HCT116 (cell line): Measurements from ENCODE around the gene OARD1. TPM values are rescaled to one million over a fixed set of nuclear protein-coding genes. Genes with fewer than 3 reads are reported as not detected.
A peak's percentile ranks its signal among the peaks of the same experiment; 100 is the strongest.

Experiments
- ATAC-seq: fragments of 200-7000 bp; cut with Tn5 transposase; 2 replicates; pipeline ENCODE4 v1.9.1; 2020; ENCODE audit warnings: mild to moderate bottlenecking, moderate library complexity
- BruUV-seq: library from RNA; stranded (reverse); fragments of 400-500 nt; replicated peaks from 2 replicates; lab custom pipeline; 2021; lab: Mats Ljungman, UMichigan
- CTCF ChIA-PET: fragments of 300-600 bp; sonication (Branson Sonifier 250); formaldehyde crosslinking; loops from one replicate; lab custom pipeline; 2021; ENCODE audit warnings: antibody characterized with exemption; lab: Charles Lee
- POLR2A ChIA-PET: fragments of 300-600, 350-600 bp; sonication (Branson Sonifier 250); formaldehyde crosslinking; loops from one replicate; lab custom pipeline; 2021; ENCODE audit warnings: antibody characterized with exemption; lab: Charles Lee
- RAD21 ChIA-PET, 2 experiments: fragments of 300-600 bp; sonication (Branson Sonifier 250); formaldehyde crosslinking; loops; one replicate each; lab custom pipeline; 2023; ENCODE audit warnings: low total read pairs in 2 of 2; ENCODE audit not compliant: uncharacterized antibody in 2 of 2, unreplicated experiment in 2 of 2, low non-redundant PET in 1 of 2; lab: Charles Lee
- DNase-seq: peaks from one replicate; pipeline ENCODE4 v3.0.0-alpha.2; 2010; ENCODE audit warnings: low read depth, low spot score
- H2AFZ ChIP-seq: fragments of 200-600 bp; shearing (Covaris generic), sonication (generic); 2 replicates; pipeline ENCODE4 v1.6.1; 2017; ENCODE audit warnings: low read depth, mixed run types, mixed read lengths, antibody characterized with exemption, low read length; ENCODE audit not compliant: poor library complexity, severe bottlenecking
- H3K27ac ChIP-seq: 2 replicates; pipeline ENCODE4 v1.5.1; 2012; ENCODE audit warnings: low read depth, low read length
- H3K27me3 ChIP-seq: fragments of 200-600 bp; sonication (generic); 2 replicates; pipeline ENCODE4 v1.6.1; 2016; ENCODE audit warnings: mixed run types, low read length, mixed read lengths; ENCODE audit not compliant: insufficient read depth
- H3K36me3 ChIP-seq, 2 experiments: fragments of 200-500 bp in 1 of 2; fragments of 200-600 bp in 1 of 2; sonication (Bioruptor generic) in 1 of 2; sonication (generic) in 1 of 2; 2 replicates each; pipeline versions ENCODE4 v1.5.1 to v1.6.1; 2014 to 2016; ENCODE audit warnings: low read length in 2 of 2, inconsistent platforms in 1 of 2, mixed read lengths in 1 of 2, mixed run types in 1 of 2; ENCODE audit not compliant: insufficient read depth in 2 of 2, control insufficient read depth in 1 of 2
- H3K4me1 ChIP-seq, 2 experiments: fragments of 200-600 bp in 1 of 2; sonication (generic) in 1 of 2; 2 replicates each; pipeline versions ENCODE4 v1.5.1 to v1.6.1; 2012 to 2017; ENCODE audit warnings: low read length in 2 of 2, inconsistent platforms in 1 of 2, mild to moderate bottlenecking in 1 of 2, mixed read lengths in 1 of 2, mixed run types in 1 of 2, moderate library complexity in 1 of 2; ENCODE audit not compliant: insufficient read depth in 2 of 2, control insufficient read depth in 1 of 2
- H3K4me2 ChIP-seq: fragments of 200-600 bp; sonication (generic); 2 replicates; pipeline ENCODE4 v1.6.1; 2017; ENCODE audit warnings: mixed run types, low read length, mixed read lengths
- H3K4me3 ChIP-seq, 2 experiments: fragments of 200-600 bp in 1 of 2; sonication (generic) in 1 of 2; replicated peaks in 1 of 2; 2 replicates each; pipeline ENCODE4 v1.5.1; 2011 to 2016; ENCODE audit warnings: low read length in 2 of 2, control low read depth in 1 of 2, low read depth in 1 of 2, mild to moderate bottlenecking in 1 of 2, mixed read lengths in 1 of 2, mixed run types in 1 of 2
- H3K79me2 ChIP-seq: fragments of 200-600 bp; sonication (generic); 2 replicates; pipeline ENCODE4 v1.6.1; 2017; ENCODE audit warnings: mild to moderate bottlenecking, mixed run types, low read length, moderate library complexity, mixed read lengths; ENCODE audit not compliant: insufficient read depth
- H3K9ac ChIP-seq: fragments of 200-600 bp; sonication (generic); 2 replicates; pipeline ENCODE4 v1.6.1; 2016; ENCODE audit warnings: low read length, mixed read lengths
- H3K9me2 ChIP-seq: fragments of 200-600 bp; sonication (generic), shearing (Covaris generic); 2 replicates; pipeline ENCODE4 v1.6.1; 2017; ENCODE audit warnings: mixed run types, mild to moderate bottlenecking, moderate library complexity; ENCODE audit not compliant: insufficient read depth
- H3K9me3 ChIP-seq, 2 experiments: fragments of 200-500 bp in 1 of 2; fragments of 200-600 bp in 1 of 2; sonication (Bioruptor generic) in 1 of 2; sonication (generic) in 1 of 2; 2 replicates each; pipeline ENCODE4 v1.6.1; 2014 to 2017; ENCODE audit warnings: low read length in 2 of 2, mixed read lengths in 2 of 2, inconsistent platforms in 1 of 2, low read depth in 1 of 2, mild to moderate bottlenecking in 1 of 2, mixed run types in 1 of 2, moderate library complexity in 1 of 2; ENCODE audit not compliant: control insufficient read depth in 1 of 2, insufficient read depth in 1 of 2
- H4K20me1 ChIP-seq: fragments of 200-600 bp; sonication (generic), shearing (Covaris generic); 2 replicates; pipeline ENCODE4 v1.6.1; 2017; ENCODE audit warnings: mixed run types, mild to moderate bottlenecking, moderate library complexity; ENCODE audit not compliant: insufficient read depth
- EGR1 ChIP-seq: IDR thresholded peaks from 2 replicates; pipeline ENCODE4 v1.6.1; 2012; ENCODE audit warnings: low read depth
- ZBTB33 ChIP-seq: IDR thresholded peaks from 2 replicates; pipeline ENCODE4 v1.6.1; 2011; ENCODE audit warnings: mild to moderate bottlenecking, low read length, moderate library complexity; ENCODE audit not compliant: insufficient replicate concordance; ENCODE audit errors: extremely low read depth
- intact Hi-C: fragments of 100-400 bp; cut with micrococcal nuclease; formaldehyde crosslinking; loops from 2 replicates; pipeline ENCODE4 v1.10.0; 2022
- total RNA-seq: library from RNA; stranded (reverse); gene quantifications from one replicate; pipeline ENCODE4 v1.2.1, GENCODE V29; 2021; ENCODE audit not compliant: unreplicated experiment

The OARD1 gene
- total RNA-seq, 1 experiment from 2014 or later, result 28.7 TPM

- POLR2A ChIA-PET, result no interaction called here
- H3K4me1 ChIP-seq, result peaks cover 0 to 17% of the 10 kb centered on the region in 2 experiments; a peak in 1 of 4 replicates
- H3K9me3 ChIP-seq, result no peaks in the 10 kb centered on the region
- RAD21 ChIA-PET, result interaction anchor here in 1 of 2 experiments (0.6 kb wide), 1 partner anchor 689 kb away, joined by 3 read pairs; no protein-coding TSS in a partner anchor
- no peaks in the 10 kb centered on the region for H3K27me3 ChIP-seq
- no peak overlapping the region for H3K9ac ChIP-seq
- ATAC-seq (no peak), DNase-seq (no peak)
- no peak overlapping the region for H3K4me3 ChIP-seq
- H3K27ac ChIP-seq, result no peak overlapping the region
- no peak overlapping the region for H2AFZ ChIP-seq
- H4K20me1 ChIP-seq, result no peaks in the 10 kb centered on the region
- intact Hi-C loops, result no loop called here
- H3K4me2 ChIP-seq, result no peak overlapping the region
- CTCF ChIA-PET, result no interaction called here
- no peaks in the 10 kb centered on the region for H3K79me2 ChIP-seq
- H3K36me3 ChIP-seq, result peaks cover 0 to 10% of the 10 kb centered on the region in 2 experiments; a peak in 2 of 4 replicates
- BruUV-seq, result no TSS peak
- TF ChIP-seq EGR1, result no peak
- TF ChIP-seq, all 23 proteins: peak for 0
- no peaks in the 10 kb centered on the region for H3K9me2 ChIP-seq
Observed at GRCh38 chr6:41061196-41061726, 10.9 kb downstream of the OARD1 start.

GRCh38 chr6:41059556-41059955, 12.6 kb downstream of the OARD1 start:
- peaks cover 0 to 17% of the 10 kb centered on the region in 2 experiments; a peak in 1 of 4 replicates for H3K4me1 ChIP-seq
- H3K9me2 ChIP-seq, result no peaks in the 10 kb centered on the region
- H3K79me2 ChIP-seq, result no peaks in the 10 kb centered on the region
- H3K27ac ChIP-seq, result no peak overlapping the region
- no peaks in the 10 kb centered on the region for H4K20me1 ChIP-seq
- TF ChIP-seq ZBTB33, result no peak
- ATAC-seq, result peak; percentile 38; the same call in 1 of the 2 replicates
- CTCF ChIA-PET, result no interaction called here
- no peaks in the 10 kb centered on the region for H3K9me3 ChIP-seq
- no peak overlapping the region for H3K9ac ChIP-seq
- POLR2A ChIA-PET, result no interaction called here
- H2AFZ ChIP-seq, result no peak overlapping the region
- DNase-seq, result no peak
- H3K4me3 ChIP-seq, result no peak overlapping the region
- intact Hi-C loops, result no loop called here
- no TSS peak for BruUV-seq
- H3K36me3 ChIP-seq, result peaks cover 0 to 4% of the 10 kb centered on the region in 2 experiments; a peak in 1 of 4 replicates
- no peaks in the 10 kb centered on the region for H3K27me3 ChIP-seq
- H3K4me2 ChIP-seq, result no peak overlapping the region; the same call in 1 of the 2 replicates
- RAD21 ChIA-PET, result no interaction called here
